Spleen (tissue), 11 donors: Measurements from ENCODE around the gene SCN7A. TPM values are rescaled to one million over a fixed set of nuclear protein-coding genes. Genes with fewer than 3 reads are reported as not detected.

Experiments
- DNase-seq: peaks from one replicate; pipeline ENCODE4 v3.0.0-alpha.2; 2020
- H3K27ac ChIP-seq, 8 donors: fragments of 200-600 bp; sonication (generic) in 7 of 8; 1 replicate in 4 of 8; 2 replicates in 4 of 8; pipeline versions ENCODE4 v1.5.0 to v1.8.0; 2016 to 2021; ENCODE audit warnings: inconsistent platforms in 4 of 8, mild to moderate bottlenecking in 4 of 8, moderate library complexity in 1 of 8
- H3K27me3 ChIP-seq, 7 donors: fragments of 200-600 bp; sonication (generic) in 6 of 7; replicated peaks in 1 of 7; 1 replicate in 4 of 7; 2 replicates in 3 of 7; pipeline versions ENCODE4 v1.5.0 to v1.8.0; 2016 to 2021; ENCODE audit warnings: inconsistent platforms in 3 of 7, mild to moderate bottlenecking in 1 of 7
- H3K36me3 ChIP-seq, 6 donors: fragments of 200-600 bp; sonication (generic) in 5 of 6; 1 replicate in 4 of 6; 2 replicates in 2 of 6; pipeline versions ENCODE4 v1.5.0 to v1.8.0; 2016 to 2021; ENCODE audit warnings: inconsistent platforms in 2 of 6
- H3K4me1 ChIP-seq, 6 donors: fragments of 200-600 bp; sonication (generic) in 5 of 6; 1 replicate in 3 of 6; 2 replicates in 3 of 6; pipeline versions ENCODE4 v1.5.0 to v1.8.0; 2016 to 2021; ENCODE audit warnings: inconsistent platforms in 3 of 6
- H3K4me3 ChIP-seq, 8 donors: fragments of 200-600 bp; sonication (generic) in 7 of 8; 1 replicate in 4 of 8; 2 replicates in 4 of 8; pipeline versions ENCODE4 v1.5.0 to v1.8.0; 2016 to 2021; ENCODE audit warnings: inconsistent platforms in 4 of 8, mild to moderate bottlenecking in 4 of 8, moderate library complexity in 2 of 8
- H3K9me3 ChIP-seq, 8 donors: fragments of 200-600 bp; sonication (generic) in 7 of 8; 1 replicate in 4 of 8; 2 replicates in 4 of 8; pipeline versions ENCODE4 v1.5.0 to v1.8.0; 2016 to 2021; ENCODE audit warnings: inconsistent platforms in 4 of 8
- CTCF ChIP-seq, 11 experiments: fragments of 200-600 bp in 7 of 11; fragments of 450-650 bp in 4 of 11; sonication (generic) in 4 of 11; IDR thresholded peaks in 8 of 11; conservative IDR thresholded peaks in 3 of 11; 1 replicate in 7 of 11; 2 replicates in 4 of 11; pipeline versions ENCODE4 v1.4.0 to v1.8.0; 2016 to 2021; ENCODE audit warnings: antibody characterized with exemption in 11 of 11, inconsistent platforms in 4 of 11, mild to moderate bottlenecking in 1 of 11
- POLR2A ChIP-seq, 3 donors: fragments of 450-650 bp; IDR thresholded peaks; one replicate each; pipeline ENCODE4 v1.5.1; 2017; ENCODE audit warnings: antibody characterized with exemption in 3 of 3, mild to moderate bottlenecking in 1 of 3
- POLR2AphosphoS5 ChIP-seq, 3 donors: sonication (generic); formaldehyde crosslinking; IDR thresholded peaks; one replicate each; pipeline ENCODE4 v1.5.1; 2017; ENCODE audit warnings: antibody characterized with exemption in 3 of 3
- WGBS, 5 donors: extraction: QIAGEN DNeasy Blood & Tissue Kit in 3 of 5; methylation state at CpG; one replicate each; pipeline versions ENCODE4 v1.1.5 to v1.1.7; 2013 to 2018; 5-methylcytosine and 5-hydroxymethylcytosine counted together
- intact Hi-C: fragments of 100-400 bp; cut with DNase I; formaldehyde crosslinking; loops from one replicate; pipeline ENCODE4 v1.15.0; 2023; ENCODE audit warnings: low total_unique reads
- polyA plus RNA-seq, 3 donors: library from polyadenylated mRNA; stranded (reverse); fragments of 200-250 nt; gene quantifications; one replicate each; pipeline ENCODE4 v1.2.1, GENCODE V29; 2013
- total RNA-seq, 7 donors: library from RNA; depleted of rRNA in 3 of 7; stranded (reverse); fragments of >200 nt in 3 of 7; fragmentation: NEBNext Ultra II Directional in 4 of 7; extraction: Animal tissue kit (Norgen Biotek cat#: 25700) in 4 of 7; gene quantifications; one replicate each; pipeline versions ENCODE4 v1.1.0 to v1.2.1, GENCODE V29; 2016 to 2021
- donor health status: healthy with polysubstance abuse.
- donor health status: DM: no; HTN: no; CAD: no; lungs with moderate emphysema.
- donor health status: DM: no; HTN: no; CAD: no.
- donor health status: Bipolar disorder and iron deficiency.
- donor health status: healthy.
- donor health status: DM: no; HTN: no; CAD: no.
- donor health status: DM: yes; HTN: yes; CAD: no.

SCN7A gene
- total and polyA plus RNA-seq, 10 donors = 0.15 to 10.6 (median 1.3) TPM

DNA sequence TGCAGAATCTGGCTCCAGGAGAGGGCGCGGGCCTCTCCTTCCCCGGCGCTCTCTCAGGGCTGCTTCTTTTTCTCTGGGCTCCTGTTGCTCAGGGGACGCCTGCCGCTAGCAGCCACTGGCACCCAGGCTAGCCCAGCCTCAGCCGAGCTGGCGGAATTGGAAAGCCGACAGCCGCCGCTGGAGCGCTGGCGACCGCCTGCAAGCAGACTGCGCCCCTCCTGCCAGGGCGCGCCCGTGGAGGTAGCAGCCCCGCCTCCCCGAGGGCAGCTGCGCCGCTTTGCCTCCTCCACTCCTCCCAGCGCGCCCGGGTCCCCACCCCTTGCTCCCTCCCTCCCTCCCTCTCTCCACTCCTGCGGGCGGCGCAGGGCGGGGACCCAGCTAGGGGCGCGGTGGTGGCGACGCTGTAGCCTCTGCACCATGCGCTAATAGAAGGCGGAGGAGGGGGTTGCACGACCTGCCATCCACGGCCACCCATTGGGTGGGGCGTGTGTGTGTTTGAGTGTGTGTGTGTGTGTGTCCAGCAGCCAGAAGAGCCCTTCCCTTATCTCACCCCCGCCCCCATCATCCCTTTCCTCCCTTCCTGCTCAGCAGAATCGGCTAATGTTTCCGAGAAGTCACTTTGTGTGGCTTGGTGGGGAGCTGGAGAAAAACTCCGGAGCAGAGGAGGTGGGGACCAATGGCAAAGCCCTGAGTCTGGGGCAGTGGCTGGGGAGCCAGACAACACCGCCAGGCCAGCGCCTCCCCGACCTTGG, 118.1 kb downstream of the SCN7A start, which contains the start of gene SCN9A:
TSS of gene SCN9A (minus strand) at position 209 of the 752 bp plus-strand sequence. CDS start 64,188 bp downstream, outside the sequence.
- Histone ChIP-seq H3K4me3 (peak within 1 kb of the TSS; percentile 48 to 77 (median 58)), H3K27me3 (peaks cover 0 to 24% (median 5%) of the 10 kb centered on the region in 7 donors), H3K9me3 (no peaks in the 10 kb centered on the region), H3K4me1 (peaks cover 0 to 37% (median 22%) of the 10 kb centered on the region in 6 donors), H3K27ac (peak within 1 kb of the TSS in 7 of 8 donors; percentile 37 to 83 (median 66)), H3K36me3 (no peaks in the 10 kb centered on the region)
- intact Hi-C loops = no loop called here
- 1 to 2% (median 1%) methylated on average over 35 to 45 of the region's 45 CpGs for WGBS, 5 donors
- TF ChIP-seq CTCF (IDR thresholded peaks at IDR 0.05 in 8 of 11, conservative IDR thresholded peaks at IDR 0.05 in 3 of 11) = no peak
- peak in 2 of 3 donors; percentile 73 to 78 for TF ChIP-seq POLR2AphosphoS5 (IDR thresholded peaks at IDR 0.05)
- DNase-seq = peak; percentile 91

GRCh38 chr2:166375195-166375735, 118.8 kb downstream of the SCN7A start:
- peaks cover 0 to 24% (median 5%) of the 10 kb centered on the region in 7 donors for H3K27me3 ChIP-seq
- H3K36me3 ChIP-seq = no peaks in the 10 kb centered on the region
- DNase-seq = no peak
- peak overlapping the region in 7 of 8 donors; percentile 37 to 83 (median 66) for H3K27ac ChIP-seq
- TF ChIP-seq POLR2AphosphoS5 (IDR thresholded peaks at IDR 0.05) (no peak), POLR2A (IDR thresholded peaks at IDR 0.05) (no peak), CTCF (IDR thresholded peaks at IDR 0.05 in 8 of 11, conservative IDR thresholded peaks at IDR 0.05 in 3 of 11) (no peak)
- intact Hi-C loops = no loop called here
- WGBS, 5 donors = 0 to 2% (median 1%) methylated on average over 17 of the region's 17 CpGs
- H3K4me1 ChIP-seq = peaks cover 0 to 37% (median 22%) of the 10 kb centered on the region in 6 donors
- no peaks in the 10 kb centered on the region for H3K9me3 ChIP-seq
- peak overlapping the region; percentile 48 to 77 (median 58) for H3K4me3 ChIP-seq

DNA sequence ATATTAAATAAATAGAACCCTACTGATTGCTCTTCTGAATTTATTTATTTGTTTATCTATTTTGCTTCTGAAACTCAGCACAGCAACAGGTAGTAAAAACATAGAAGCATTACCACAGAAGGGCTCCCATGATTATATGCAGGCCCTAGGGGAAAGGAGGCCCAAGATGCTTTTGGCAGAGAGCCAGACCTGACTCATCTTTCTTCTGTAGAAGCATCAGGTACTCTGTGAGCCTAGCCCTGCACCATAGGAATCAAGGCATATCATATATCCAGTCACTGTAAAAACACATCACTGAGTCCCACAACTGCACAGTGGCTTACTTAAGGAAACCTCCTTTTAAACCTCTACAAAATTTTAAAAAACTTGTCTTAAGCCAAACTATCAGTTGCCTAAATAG, 120.1 kb downstream of the SCN7A start:
- Histone ChIP-seq H3K36me3 (no peaks in the 10 kb centered on the region), H3K9me3 (no peaks in the 10 kb centered on the region), H3K27me3 (peaks cover 0 to 24% (median 5%) of the 10 kb centered on the region in 7 donors), H3K27ac (no peak overlapping the region), H3K4me3 (no peak overlapping the region), H3K4me1 (peaks cover 0 to 37% (median 22%) of the 10 kb centered on the region in 6 donors)
- DNase-seq = no peak
- intact Hi-C loops = no loop called here
- no peak for TF ChIP-seq POLR2A (IDR thresholded peaks at IDR 0.05)
- no peak for TF ChIP-seq CTCF (IDR thresholded peaks at IDR 0.05 in 8 of 11, conservative IDR thresholded peaks at IDR 0.05 in 3 of 11)
- TF ChIP-seq POLR2AphosphoS5 (IDR thresholded peaks at IDR 0.05) = no peak

DNA sequence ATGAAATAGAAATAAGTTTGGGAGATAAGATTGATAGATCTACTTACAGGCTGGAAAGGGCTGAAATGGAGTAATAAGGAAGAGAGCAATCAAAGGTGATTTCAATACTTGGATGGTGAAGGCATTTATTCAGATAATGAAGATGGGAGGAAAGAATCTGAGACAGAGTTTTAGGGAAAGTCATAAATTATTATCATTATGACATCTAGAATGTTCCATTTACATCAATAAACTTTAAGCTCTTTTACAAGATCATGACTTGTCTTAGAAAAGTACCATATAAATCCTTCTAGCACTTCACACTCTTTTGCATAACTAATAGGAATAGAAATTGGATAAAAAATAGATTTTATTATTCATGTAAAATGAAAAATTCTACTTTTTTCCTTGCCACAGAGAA, 120.5 kb downstream of the SCN7A start:
- Histone ChIP-seq H3K9me3 (no peaks in the 10 kb centered on the region), H3K27ac (no peak overlapping the region), H3K4me3 (no peak overlapping the region), H3K4me1 (peaks cover 0 to 37% (median 22%) of the 10 kb centered on the region in 6 donors), H3K36me3 (no peaks in the 10 kb centered on the region), H3K27me3 (peaks cover 0 to 24% (median 5%) of the 10 kb centered on the region in 7 donors)
- intact Hi-C loops = no loop called here
- DNase-seq = no peak
- TF ChIP-seq POLR2AphosphoS5 (IDR thresholded peaks at IDR 0.05) = no peak
- no peak for TF ChIP-seq POLR2A (IDR thresholded peaks at IDR 0.05)
